K562 (cell line): Measurements from ENCODE around the gene COX4I2. TPM values are rescaled to one million over a fixed set of nuclear protein-coding genes. Genes with fewer than 3 reads are reported as not detected.

ENCODE experiments used
- BRD9 ChIP-seq: fragments of 450-650 bp; IDR thresholded peaks from 2 replicates; pipeline ENCODE4 v1.6.1; 2018; ENCODE audit warnings: low read depth; ENCODE audit not compliant: partially characterized antibody
- CHD4 ChIP-seq: fragments of 200-600 bp; sonication (generic); IDR thresholded peaks from 3 replicates; pipeline ENCODE4 v1.6.1; 2012; ENCODE audit warnings: low read depth, mild to moderate bottlenecking, mixed read lengths, low read length, inconsistent platforms; ENCODE audit not compliant: insufficient read depth, insufficient replicate concordance, poor library complexity, severe bottlenecking
- CREBBP ChIP-seq: IDR thresholded peaks from one replicate; pipeline ENCODE4 v1.6.1; 2012; ENCODE audit warnings: low read depth, mild to moderate bottlenecking, control low read depth, inconsistent platforms, low read length
- CTBP1 ChIP-seq: fragments of 450-650 bp; IDR thresholded peaks from 2 replicates; pipeline ENCODE4 v1.6.1; 2016; ENCODE audit warnings: borderline replicate concordance
- E2F1 ChIP-seq: sonication (generic); formaldehyde crosslinking; IDR thresholded peaks from 2 replicates; pipeline ENCODE4 v1.8.1; 2023; ENCODE audit warnings: mild to moderate bottlenecking, missing genetic modification reagents, moderate library complexity
- E2F3 ChIP-seq: fragments of 250-450 bp; sonication (Bioruptor Pico); IDR thresholded peaks from 2 replicates; pipeline ENCODE4 v1.4.0; 2020; ENCODE audit warnings: mild to moderate bottlenecking
- E2F8 ChIP-seq: fragments of 450-650 bp; IDR thresholded peaks from 2 replicates; pipeline ENCODE4 v1.7.1; 2018; ENCODE audit warnings: mild to moderate bottlenecking, low read depth; ENCODE audit not compliant: partially characterized antibody
- HDAC3 ChIP-seq: fragments of 450-650 bp; IDR thresholded peaks from 2 replicates; pipeline ENCODE4 v1.6.1; 2018; ENCODE audit warnings: borderline replicate concordance, mild to moderate bottlenecking, moderate library complexity; ENCODE audit not compliant: partially characterized antibody
- ID3 ChIP-seq, 2 experiments: fragments of 250-450 bp in 1 of 2; fragments of 450-650 bp in 1 of 2; sonication (Bioruptor Pico) in 1 of 2; IDR thresholded peaks; 2 replicates each; pipeline versions ENCODE4 v1.6.1 to v1.8.0; 2016 to 2021; ENCODE audit warnings: mild to moderate bottlenecking in 2 of 2, moderate library complexity in 2 of 2, missing compliant biosample characterization in 1 of 2, missing genetic modification characterization in 1 of 2
- KAT8 ChIP-seq: fragments of 450-650 bp; IDR thresholded peaks from 2 replicates; pipeline ENCODE4 v1.6.1; 2016; ENCODE audit warnings: low read depth, mild to moderate bottlenecking
- NCOA2 ChIP-seq, 2 experiments: fragments of 450-650 bp; IDR thresholded peaks; 2 replicates each; pipeline ENCODE4 v1.6.1; 2018; ENCODE audit warnings: mild to moderate bottlenecking in 2 of 2, moderate library complexity in 1 of 2; ENCODE audit not compliant: partially characterized antibody in 2 of 2
- PREB ChIP-seq: sonication (generic); formaldehyde crosslinking; IDR thresholded peaks from 2 replicates; pipeline ENCODE4 v1.8.1; 2023; ENCODE audit warnings: mild to moderate bottlenecking, missing genetic modification reagents
- PURB ChIP-seq: sonication (generic); formaldehyde crosslinking; IDR thresholded peaks from 2 replicates; pipeline ENCODE4 v1.9.0; 2021; ENCODE audit warnings: low read depth, mild to moderate bottlenecking, missing genetic modification reagents
- SRSF1 ChIP-seq: fragments of 200-400 bp; formaldehyde crosslinking; IDR thresholded peaks from 2 replicates; pipeline ENCODE4 v1.6.1; 2017; ENCODE audit warnings: mild to moderate bottlenecking, low read depth, low read length, moderate library complexity
- STAG1 ChIP-seq: sonication (generic); formaldehyde crosslinking; IDR thresholded peaks from 2 replicates; pipeline ENCODE4 v1.5.0; 2020; ENCODE audit warnings: missing genetic modification reagents, borderline replicate concordance
- TAF9B ChIP-seq: fragments of 450-650 bp; IDR thresholded peaks from 2 replicates; pipeline ENCODE4 v1.6.1; 2018; ENCODE audit warnings: mild to moderate bottlenecking; ENCODE audit not compliant: partially characterized antibody
- ZBTB17 ChIP-seq: fragments of 450-650 bp; formaldehyde crosslinking; IDR thresholded peaks from 2 replicates; pipeline ENCODE4 v1.4.0; 2020; ENCODE audit warnings: mild to moderate bottlenecking
- ZNF165 ChIP-seq: fragments of 250-450 bp; sonication (Bioruptor Pico); IDR thresholded peaks from 2 replicates; pipeline ENCODE4 v1.4.0; 2020; ENCODE audit warnings: borderline replicate concordance
- ZNF311 ChIP-seq: fragments of 250-450 bp; sonication (Bioruptor Pico); IDR thresholded peaks from 2 replicates; pipeline ENCODE4 v1.4.0; 2020; ENCODE audit warnings: mild to moderate bottlenecking, moderate library complexity
- ZNF408 ChIP-seq: fragments of 250-450 bp; sonication (Bioruptor Pico); IDR thresholded peaks from 2 replicates; pipeline ENCODE4 v1.4.0; 2020; ENCODE audit warnings: low read depth, mild to moderate bottlenecking, moderate library complexity
- ZNF778 ChIP-seq: fragments of 450-650 bp; formaldehyde crosslinking; IDR thresholded peaks from 2 replicates; pipeline ENCODE4 v1.4.0; 2020; ENCODE audit warnings: mild to moderate bottlenecking, moderate library complexity
- polyA plus RNA-seq, 8 experiments: library from polyadenylated mRNA; depleted of rRNA in 4 of 8; stranded (reverse) in 5 of 8; unstranded in 3 of 8; fragments of >200 nt; fragmentation: Nextera tagmentation in 2 of 8; fragmentation: Illumina TruSeq in 1 of 8; extraction: Ambion mirVana in 2 of 8; extraction: Trizol in 1 of 8; gene quantifications; 2 replicates each; pipeline versions ENCODE4 v1.2.1 to v1.2.3, GENCODE V29; 2011 to 2014; ENCODE audit warnings: inconsistent platforms in 1 of 8, missing spikeins in 1 of 8
- total RNA-seq, 7 experiments: library from RNA; depleted of rRNA in 6 of 7; stranded (reverse); fragments of >200 nt in 6 of 7; fragmentation: Illumina TruSeq in 2 of 7; extraction: Trizol in 2 of 7; gene quantifications; 2 replicates each; pipeline versions ENCODE4 v1.2.1 to v1.2.3, GENCODE V29; 2011 to 2021; ENCODE audit warnings: low replicate concordance in 1 of 7

Gene COX4I2
- total and polyA plus RNA-seq, 9 of the 15 experiments (the other 6 are each of a cell fraction or from before 2014, with no cell fraction given), result not detected

GRCh38 chr20:31676609-31676989, 38.9 kb downstream of the COX4I2 start (continued):
- TF ChIP-seq ID3 (CRISPR knock-in tag; IDR thresholded peaks at IDR 0.05) (no peak), ID3 (tag; IDR thresholded peaks at IDR 0.05) (peak; percentile 28; the same call in 1 of the 2 replicates), BRD9 (peak; percentile 26), ZNF311 (CRISPR knock-in tag) (peak; percentile 23; the same call in 1 of the 2 replicates), E2F8 (no peak), E2F1 (CRISPR knock-in tag) (0 out of 2 replicates have a peak, but pooled peaks have one; percentile 49), CHD4 (no peak), PREB (no peak), KAT8 (no peak), CREBBP (no peak), STAG1 (CRISPR knock-in tag) (no peak), ZNF778 (CRISPR knock-in tag) (no peak), TAF9B (no peak), PURB (CRISPR knock-in tag) (no peak), CTBP1 (no peak), SRSF1 (no peak), HDAC3 (no peak), NCOA2 (IDR thresholded peaks at IDR 0.05; ENCODE audit: partially characterized antibody in 2 of 2) (no peak), ZNF408 (CRISPR knock-in tag) (no peak), ZNF165 (CRISPR knock-in tag) (no peak), E2F3 (CRISPR knock-in tag) (no peak), ZBTB17 (no peak)
